NCI-H187 treated with DMSO at 0.1 percent for 48 hours (cell line): ENCODE data around the gene HIRIP3.
"Not testable (repeated sequence)": the region's sequence is repeated elsewhere in the genome, so short reads cannot be mapped to it uniquely, and the experiment has no call there.

Source experiments
- DNase-seq: peaks from one replicate; lab custom pipeline; 2025; lab: John Stamatoyannopoulos, UW

The HIRIP3 gene

GRCh38 chr16:29959821-29960220, 35.6 kb downstream of the HIRIP3 start:
- not testable (repeated sequence) for DNase-seq

GRCh38 chr16:29959293-29959692, 36.1 kb downstream of the HIRIP3 start:
- DNase-seq, result no peak

- DNase-seq, result no peak
Measured at GRCh38 chr16:29958756-29959155, 36.7 kb downstream of the HIRIP3 start.

GRCh38 chr16:29951625-29952365, 43.6 kb downstream of the HIRIP3 start:
- no peak for DNase-seq

GRCh38 chr16:29950806-29951461, 44.5 kb downstream of the HIRIP3 start:
- DNase-seq, result no peak

- no peak for DNase-seq
Measured at GRCh38 chr16:29947897-29948296, 47.5 kb downstream of the HIRIP3 start.

- DNase-seq, result no peak
Measured at GRCh38 chr16:29943846-29944799, 51.3 kb downstream of the HIRIP3 start.
